GM18505 (cell line): ENCODE measurements around the gene EXOC4.

Source experiments
- ATAC-seq: cut with Tn5 transposase; IDR thresholded peaks from one replicate; pipeline ENCODE4 v1.9.1; 2021; ENCODE audit not compliant: unreplicated experiment
- POLR2A ChIP-seq: IDR thresholded peaks from 4 replicates; pipeline ENCODE4 v1.6.1; 2011; ENCODE audit warnings: borderline replicate concordance; ENCODE audit not compliant: insufficient read depth, insufficient read length; ENCODE audit errors: extremely low read depth

Gene EXOC4

DNA sequence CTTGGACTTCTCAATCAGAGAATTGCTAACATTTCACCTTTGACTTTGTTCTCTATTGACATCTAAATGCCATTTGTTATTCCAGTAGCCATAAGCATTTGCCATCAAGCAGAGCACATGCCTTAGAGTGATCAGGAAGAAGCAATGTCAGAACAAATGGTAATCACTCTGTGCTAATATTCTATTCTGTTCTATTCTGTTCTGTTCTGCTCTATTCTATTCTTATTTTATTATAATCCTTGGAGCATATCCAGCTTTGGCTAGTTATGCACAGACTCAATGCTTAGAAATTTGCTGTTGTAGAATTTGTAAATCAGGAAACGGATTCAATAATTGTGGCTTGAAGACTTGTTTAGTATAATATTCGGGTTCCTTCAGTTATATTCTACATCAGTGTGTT is 175.4 kb downstream of the EXOC4 start:
- no peak for TF ChIP-seq POLR2A
- ATAC-seq: no peak

DNA sequence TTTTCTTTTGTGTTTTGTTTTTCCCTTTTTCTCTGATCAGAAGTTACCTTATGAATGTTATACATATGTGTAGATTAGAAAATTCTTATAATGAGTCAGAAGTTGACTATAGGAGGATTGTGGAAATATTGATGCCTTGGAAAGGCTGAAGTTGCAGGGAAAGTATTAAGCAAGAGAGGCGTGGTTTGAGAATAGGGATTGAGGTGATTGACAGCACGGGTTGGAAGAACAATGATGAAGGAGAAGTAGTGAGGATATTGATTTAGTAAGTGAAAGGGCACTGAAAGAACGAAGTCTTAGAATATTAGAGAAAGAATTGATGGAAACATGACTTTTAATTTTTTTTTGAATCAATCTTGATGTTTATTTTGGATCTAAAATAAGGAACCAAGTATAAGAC is 176.0 kb downstream of the EXOC4 start:
- ATAC-seq: no peak
- TF ChIP-seq POLR2A: no peak

DNA sequence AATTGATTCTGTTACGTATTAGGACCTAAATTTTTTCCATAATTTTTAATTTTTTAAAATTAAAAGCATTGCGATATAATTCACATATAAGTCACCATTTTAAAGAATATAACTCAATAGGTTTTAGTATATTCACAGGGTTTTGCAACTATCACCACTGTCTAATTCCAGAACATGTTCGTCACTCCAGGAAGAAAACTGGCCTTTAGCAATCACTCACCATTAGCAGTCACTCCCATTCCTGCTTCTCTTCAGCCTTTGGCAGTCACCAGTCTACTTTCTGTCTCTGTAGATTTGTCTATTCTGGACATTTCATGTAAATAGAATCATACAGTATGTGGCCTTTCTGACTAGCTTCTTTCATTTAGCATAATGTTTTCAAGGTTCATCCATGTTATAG is 176.5 kb downstream of the EXOC4 start:
- no peak for ATAC-seq
- no peak for TF ChIP-seq POLR2A

DNA sequence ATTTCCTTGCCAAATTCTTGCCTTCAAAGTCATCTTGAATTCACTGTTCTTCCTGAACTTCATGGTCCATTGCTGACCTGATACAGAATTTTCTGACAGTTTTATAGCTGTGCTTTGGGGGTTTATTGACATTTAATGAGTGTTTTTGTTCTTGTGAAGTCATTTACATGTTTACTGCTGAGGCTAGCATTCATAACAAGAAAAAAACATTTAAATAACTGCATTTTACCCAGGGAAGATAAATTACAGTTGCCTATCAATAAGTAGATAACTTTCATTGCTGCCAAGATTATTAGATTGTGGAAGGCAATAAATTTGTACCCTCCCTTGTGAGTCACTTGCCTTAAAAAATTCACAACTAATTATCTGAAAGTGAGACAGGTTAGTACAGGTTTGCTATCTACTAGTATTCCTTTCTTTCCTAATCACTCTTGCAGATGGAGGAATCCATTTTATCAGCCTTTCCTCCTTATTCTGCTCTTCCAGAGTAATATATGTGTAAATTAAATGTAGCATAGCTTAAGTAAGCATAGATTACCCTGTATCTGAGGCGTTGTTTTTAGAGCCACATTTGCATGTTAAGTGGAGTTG is 178.4 kb downstream of the EXOC4 start:
- ATAC-seq: no peak
- TF ChIP-seq POLR2A: no peak

DNA sequence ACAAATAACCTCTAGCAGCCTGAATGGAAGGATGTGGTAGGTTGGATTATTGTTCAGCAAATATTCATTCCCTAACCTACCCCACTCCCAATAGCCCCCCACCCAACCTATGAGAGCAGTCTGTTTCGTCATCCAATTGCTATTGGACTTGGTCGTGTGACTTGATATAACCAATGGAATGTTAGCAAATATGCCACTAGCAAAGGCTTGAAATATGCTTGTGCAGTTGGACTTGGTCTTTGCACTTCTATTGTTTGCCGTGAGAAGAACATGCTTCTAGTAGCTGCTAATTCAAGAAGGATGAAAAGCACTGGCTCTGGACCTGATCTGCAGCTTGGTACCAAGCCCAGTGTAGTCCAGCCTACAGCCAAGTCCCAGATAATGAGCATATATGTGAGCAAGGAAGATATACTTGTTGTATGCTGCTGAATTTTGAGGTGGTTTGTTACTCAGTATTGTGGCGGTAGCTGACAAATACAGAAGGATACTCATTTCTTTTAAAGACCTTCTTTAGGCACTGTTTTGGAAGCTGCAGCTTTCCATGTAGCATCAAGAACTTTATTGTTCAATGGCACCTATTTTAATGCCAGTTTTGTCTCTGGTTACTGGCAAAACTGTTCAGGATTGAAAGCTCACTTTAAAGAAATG is 180.4 kb downstream of the EXOC4 start:
- no peak for ATAC-seq
- no peak for TF ChIP-seq POLR2A

DNA sequence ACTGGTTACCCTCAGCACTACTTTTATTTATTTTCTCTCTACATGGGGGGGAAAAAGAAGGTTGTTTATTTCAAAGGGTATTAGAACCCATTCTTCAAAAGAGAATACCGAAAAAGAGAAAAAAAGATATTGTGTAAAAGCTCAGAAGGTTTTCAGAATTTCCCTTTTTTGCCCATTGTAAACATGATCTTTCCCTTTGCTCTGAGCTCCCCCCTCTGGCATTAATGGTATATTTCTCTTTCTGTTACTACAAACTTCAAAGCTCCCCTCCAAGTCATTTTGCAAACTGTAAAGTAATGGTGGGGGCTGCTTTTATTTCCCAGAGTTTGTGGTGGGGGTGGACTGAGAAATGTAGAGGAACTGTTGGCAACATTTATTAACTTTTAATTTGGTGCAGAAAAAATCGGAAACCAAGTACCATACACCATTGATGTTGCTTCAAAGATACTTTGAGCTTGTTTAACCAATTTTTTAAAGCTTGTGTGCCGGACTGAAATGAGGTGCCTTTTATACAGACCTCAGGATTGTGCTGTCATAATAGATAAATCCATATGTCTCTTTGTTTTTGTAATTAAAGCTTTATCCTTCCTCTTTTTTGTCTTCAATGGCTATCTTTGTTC is 181.5 kb downstream of the EXOC4 start:
- ATAC-seq: no peak
- TF ChIP-seq POLR2A: no peak

DNA sequence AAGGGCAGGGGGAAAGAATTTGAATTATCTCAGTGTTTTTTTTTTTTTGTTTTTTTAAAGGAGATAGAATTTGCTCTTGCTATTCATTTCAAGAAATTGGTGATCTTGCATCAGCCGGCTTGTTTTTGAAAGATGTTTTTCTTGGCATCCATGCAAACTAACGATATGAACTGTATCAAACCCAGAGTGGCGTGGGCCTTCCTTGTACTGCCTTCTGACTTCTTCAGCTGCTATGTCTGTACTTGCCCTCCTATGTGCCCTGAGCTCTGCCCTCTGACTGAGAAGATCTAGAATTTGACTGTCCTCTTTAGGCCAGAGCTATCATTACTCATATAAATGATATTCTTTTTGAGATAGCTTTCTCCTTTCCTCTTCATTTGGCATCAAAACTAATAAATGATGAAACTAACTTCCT is 183.1 kb downstream of the EXOC4 start:
- ATAC-seq: no peak
- TF ChIP-seq POLR2A: no peak

DNA sequence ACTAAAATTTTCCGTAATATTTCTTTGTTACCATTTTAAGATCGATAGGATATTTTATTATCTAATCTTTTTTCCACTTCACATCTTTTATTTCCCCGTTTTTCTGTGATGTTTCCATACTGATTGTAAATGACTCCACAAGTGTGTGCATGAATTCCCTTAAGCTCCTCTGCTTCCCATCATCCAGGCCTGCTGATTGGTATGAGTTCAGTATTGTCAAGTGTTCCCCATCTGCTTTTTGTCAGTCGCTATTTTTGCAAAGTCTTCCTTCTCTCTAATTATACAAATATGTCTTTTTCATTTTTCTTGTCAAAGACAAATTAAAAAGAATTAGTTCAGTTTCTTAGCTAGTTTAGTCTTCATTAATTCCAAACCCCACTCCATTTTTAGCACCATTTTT is 184.7 kb downstream of the EXOC4 start:
- ATAC-seq: no peak
- no peak for TF ChIP-seq POLR2A

DNA sequence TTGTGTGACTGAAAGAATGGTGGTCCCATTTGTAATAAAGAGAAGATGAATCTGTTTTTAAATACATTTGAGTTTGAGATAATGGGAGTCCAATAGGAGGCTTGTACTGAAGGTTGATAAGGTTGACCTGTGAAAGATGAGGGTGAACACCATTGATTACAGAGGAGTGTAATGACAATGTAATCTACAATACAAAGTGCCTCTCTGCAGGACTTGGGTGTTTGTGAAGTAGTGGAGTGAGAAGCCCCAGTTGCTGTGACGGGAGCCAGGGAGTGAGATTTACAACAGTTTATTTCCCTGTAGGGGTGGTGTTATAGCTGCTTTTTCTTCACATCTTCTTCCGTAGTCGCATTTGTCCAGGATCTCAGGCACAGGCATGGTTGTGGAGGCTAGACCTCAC is 189.9 kb downstream of the EXOC4 start:
- ATAC-seq: no peak

DNA sequence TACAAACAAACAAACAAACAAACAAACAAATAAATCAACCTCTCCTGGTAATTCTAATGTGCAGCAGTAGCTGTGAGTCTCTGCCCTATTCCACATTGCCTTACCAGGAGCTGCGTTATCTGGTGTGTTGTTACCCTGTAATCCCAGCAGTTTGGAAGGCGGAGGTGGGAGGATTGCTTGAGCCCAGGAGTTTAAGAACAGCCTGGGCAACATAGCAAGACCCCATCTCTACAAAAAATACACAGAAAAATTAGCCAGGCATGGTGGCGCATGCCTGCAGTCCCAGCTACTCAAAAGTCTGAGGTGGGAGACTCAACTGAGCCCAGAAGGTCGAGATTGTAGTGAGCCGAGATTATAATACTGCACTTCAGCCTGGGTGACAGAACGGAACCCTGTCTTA is 192.7 kb downstream of the EXOC4 start:
- ATAC-seq: no peak
- no peak for TF ChIP-seq POLR2A

More for the DNA sequence above, 189.9 kb downstream of the EXOC4 start:
- no peak for TF ChIP-seq POLR2A

DNA sequence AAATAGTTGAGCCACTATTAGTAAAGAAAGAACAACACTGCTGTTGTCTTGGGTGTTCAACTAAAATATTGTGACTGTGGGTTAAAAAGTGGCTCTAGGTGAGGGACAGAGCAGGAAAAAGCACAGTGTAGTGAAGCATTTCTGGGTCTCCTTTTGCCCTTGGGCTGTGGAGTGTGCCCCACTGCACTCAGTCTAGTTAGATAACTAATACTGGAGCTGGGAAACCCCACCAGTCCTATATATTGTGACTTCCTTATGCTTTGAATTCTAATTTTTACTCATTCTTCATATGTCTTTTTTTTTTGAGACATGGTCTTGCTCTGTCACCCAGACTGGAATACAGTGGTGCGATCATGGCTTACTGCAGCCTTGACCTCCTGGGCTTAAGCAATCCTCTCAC is 195.1 kb downstream of the EXOC4 start:
- ATAC-seq: no peak
- no peak for TF ChIP-seq POLR2A

DNA sequence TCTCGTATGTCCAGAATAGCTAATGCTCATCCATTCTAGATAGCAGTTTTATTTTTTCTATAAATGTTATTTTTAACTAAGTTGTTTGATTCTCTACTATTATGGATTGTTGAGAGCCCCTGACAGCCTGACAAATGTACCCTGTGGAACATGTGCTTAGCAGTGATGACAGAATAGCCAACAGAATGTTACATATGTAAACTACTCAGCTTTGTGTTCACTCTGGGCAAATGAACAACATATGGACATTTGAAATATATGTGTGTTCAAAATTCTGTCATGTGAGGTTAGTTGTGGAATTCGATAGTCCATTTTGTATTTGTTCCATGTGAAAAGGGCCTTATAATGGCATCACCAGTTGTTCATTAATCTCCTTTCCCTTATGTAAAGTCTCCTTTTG is 199.7 kb downstream of the EXOC4 start:
- TF ChIP-seq POLR2A: no peak
- ATAC-seq: no peak

DNA sequence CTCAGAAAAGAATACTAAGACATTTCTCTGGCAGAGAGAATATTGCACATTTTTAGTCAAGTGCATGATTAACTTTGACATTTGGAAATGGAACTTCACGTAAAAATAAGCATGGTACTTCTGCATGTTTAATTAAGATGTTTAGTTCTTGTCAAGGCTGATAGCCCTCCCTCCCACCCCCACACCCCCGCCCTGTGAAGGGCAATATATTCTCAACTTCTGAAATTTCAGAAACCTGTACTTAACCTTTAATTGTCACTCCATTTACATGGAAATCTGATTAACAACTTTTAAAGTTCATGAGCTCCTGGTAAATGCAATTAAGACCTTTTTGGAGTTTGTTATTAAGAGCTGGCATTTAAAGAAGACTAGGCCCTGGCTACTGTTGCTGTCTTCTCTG is 205.8 kb downstream of the EXOC4 start:
- TF ChIP-seq POLR2A: no peak
- ATAC-seq: no peak

DNA sequence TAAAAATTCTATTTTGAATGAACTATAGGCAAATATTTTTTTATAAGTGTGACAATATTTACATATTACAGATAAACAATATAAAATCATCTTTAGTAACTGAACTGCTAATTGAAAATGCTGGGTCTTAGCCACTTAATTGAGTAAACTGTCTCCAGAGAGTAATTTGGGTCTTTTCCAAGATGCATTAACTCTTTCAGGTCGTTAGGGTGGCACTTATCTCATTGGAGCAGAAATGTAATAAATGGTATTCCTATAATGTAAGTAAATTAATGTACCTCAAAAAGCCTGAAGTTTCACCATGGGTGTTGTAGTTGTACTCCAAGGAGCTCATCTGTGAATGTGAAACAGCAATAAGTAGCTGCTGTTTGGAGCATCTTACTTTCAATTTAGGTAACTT is 208.5 kb downstream of the EXOC4 start:
- ATAC-seq: no peak

More for the DNA sequence above, 208.5 kb downstream of the EXOC4 start:
- no peak for TF ChIP-seq POLR2A
